H9 (cell line): Measurements from ENCODE around the gene GPC1. TPM values are rescaled to one million over a fixed set of nuclear protein-coding genes. Genes with fewer than 3 reads are reported as not detected.

Source experiments
- DNase-seq: peaks from one replicate; pipeline ENCODE4 v3.0.0-alpha.2; 2017
- H2AFZ ChIP-seq: one replicate; pipeline ENCODE4 v1.6.1; 2013; ENCODE audit warnings: mild to moderate bottlenecking, low read length, control low read depth, moderate library complexity
- H2AK5ac ChIP-seq: 2 replicates; pipeline ENCODE4 v1.6.1; 2013; ENCODE audit warnings: low read length, control low read depth, mixed read lengths; ENCODE audit not compliant: insufficient read length
- H2BK120ac ChIP-seq: one replicate; pipeline ENCODE4 v1.6.1; 2013; ENCODE audit warnings: low read depth, mild to moderate bottlenecking, low read length, control low read depth, inconsistent platforms; ENCODE audit not compliant: poor library complexity, severe bottlenecking
- H2BK12ac ChIP-seq: 2 replicates; pipeline ENCODE4 v1.6.1; 2013; ENCODE audit warnings: low read length, control low read depth, mixed read lengths, low read depth; ENCODE audit not compliant: insufficient read length
- H2BK15ac ChIP-seq: 2 replicates; pipeline ENCODE4 v1.6.1; 2013; ENCODE audit warnings: low read depth, low read length, control low read depth
- H2BK20ac ChIP-seq: one replicate; pipeline ENCODE4 v1.6.1; 2013; ENCODE audit warnings: low read depth, mild to moderate bottlenecking, low read length, control low read depth, inconsistent platforms; ENCODE audit not compliant: poor library complexity, severe bottlenecking
- H2BK5ac ChIP-seq: 2 replicates; pipeline ENCODE4 v1.6.1; 2013; ENCODE audit warnings: low read length, control low read depth, mixed read lengths; ENCODE audit not compliant: insufficient read length
- H3K14ac ChIP-seq: 2 replicates; pipeline ENCODE4 v1.6.1; 2013; ENCODE audit warnings: low read length, control low read depth; ENCODE audit not compliant: insufficient read depth
- H3K18ac ChIP-seq: 2 replicates; pipeline ENCODE4 v1.6.1; 2013; ENCODE audit warnings: low read depth, mild to moderate bottlenecking, mixed read lengths, low read length, control low read depth; ENCODE audit not compliant: insufficient read length
- H3K23ac ChIP-seq: 2 replicates; pipeline ENCODE4 v1.6.1; 2013; ENCODE audit warnings: low read length, control low read depth, mixed read lengths, low read depth; ENCODE audit not compliant: insufficient read length
- H3K23me2 ChIP-seq: 2 replicates; pipeline ENCODE4 v1.6.1; 2013; ENCODE audit warnings: low read depth, mild to moderate bottlenecking, mixed read lengths, low read length, control low read depth; ENCODE audit not compliant: insufficient read length, poor library complexity, severe bottlenecking
- H3K27ac ChIP-seq: 2 replicates; pipeline ENCODE4 v1.5.1; 2013; ENCODE audit warnings: low read length, control low read depth, mixed read lengths, low read depth; ENCODE audit not compliant: insufficient read length
- H3K27me3 ChIP-seq: 2 replicates; pipeline ENCODE4 v1.6.1; 2013; ENCODE audit warnings: low read length, control low read depth, inconsistent platforms; ENCODE audit not compliant: insufficient read depth
- H3K4ac ChIP-seq: 2 replicates; pipeline ENCODE4 v1.6.1; 2013; ENCODE audit warnings: low read depth, mild to moderate bottlenecking, control low read depth, inconsistent platforms, low read length, moderate library complexity
- H3K4me1 ChIP-seq: 2 replicates; pipeline ENCODE4 v1.6.1; 2013; ENCODE audit warnings: low read length, control low read depth, inconsistent platforms; ENCODE audit not compliant: insufficient read depth
- H3K4me2 ChIP-seq: 2 replicates; pipeline ENCODE4 v1.6.1; 2013; ENCODE audit warnings: low read length, control low read depth, mixed read lengths; ENCODE audit not compliant: insufficient read length, insufficient read depth
- H3K56ac ChIP-seq: 2 replicates; pipeline ENCODE4 v1.6.1; 2013; ENCODE audit warnings: low read depth, mild to moderate bottlenecking, mixed read lengths, low read length, control low read depth; ENCODE audit not compliant: insufficient read length
- H3K79me1 ChIP-seq: 2 replicates; pipeline ENCODE4 v1.6.1; 2013; ENCODE audit warnings: low read depth, mild to moderate bottlenecking, moderate library complexity, low read length, control low read depth, inconsistent platforms; ENCODE audit not compliant: insufficient read depth, poor library complexity, severe bottlenecking
- H3K79me2 ChIP-seq: 2 replicates; pipeline ENCODE4 v1.6.1; 2013; ENCODE audit warnings: low read length, control low read depth, inconsistent platforms; ENCODE audit not compliant: insufficient read depth
- H3K9ac ChIP-seq: 2 replicates; pipeline ENCODE4 v1.6.1; 2013; ENCODE audit warnings: low read length, control low read depth, mixed read lengths; ENCODE audit not compliant: insufficient read length; ENCODE audit errors: extremely low read depth
- H3K9me3 ChIP-seq: one replicate; pipeline ENCODE4 v1.6.1; 2013; ENCODE audit warnings: low read depth, low read length, inconsistent platforms; ENCODE audit not compliant: control insufficient read depth
- H3T11ph ChIP-seq: one replicate; pipeline ENCODE4 v1.6.1; 2013; ENCODE audit warnings: mild to moderate bottlenecking, low read length, control low read depth, inconsistent platforms
- H4K20me1 ChIP-seq: one replicate; pipeline ENCODE4 v1.6.1; 2013; ENCODE audit not compliant: control insufficient read depth, insufficient read length, insufficient read depth
- H4K5ac ChIP-seq: 2 replicates; pipeline ENCODE4 v1.6.1; 2013; ENCODE audit warnings: low read depth, mild to moderate bottlenecking, mixed read lengths, low read length, control low read depth; ENCODE audit not compliant: insufficient read length
- H4K8ac ChIP-seq: replicated peaks from 2 replicates; pipeline ENCODE4 v1.6.1; 2013; ENCODE audit warnings: low read length, control low read depth, mixed read lengths, low read depth; ENCODE audit not compliant: insufficient read length
- H4K91ac ChIP-seq: 2 replicates; pipeline ENCODE4 v1.6.1; 2013; ENCODE audit warnings: low read depth, mild to moderate bottlenecking, moderate library complexity, mixed read lengths, low read length, control low read depth; ENCODE audit not compliant: insufficient read length
- H3K27ac Mint-ChIP-seq, 3 experiments: 2 replicates in 2 of 3; 3 replicates in 1 of 3; pipeline ENCODE4 v1.8.0; 2020 to 2021; ENCODE audit warnings: mixed read lengths in 3 of 3, mild to moderate bottlenecking in 1 of 3, moderate library complexity in 1 of 3
- H3K27me3 Mint-ChIP-seq: 2 replicates; pipeline ENCODE4 v1.8.0; 2021; ENCODE audit warnings: low read depth, mild to moderate bottlenecking, moderate library complexity, mixed read lengths
- H3K36me3 Mint-ChIP-seq, 3 experiments: 2 replicates in 2 of 3; 3 replicates in 1 of 3; pipeline ENCODE4 v1.8.0; 2020 to 2021; ENCODE audit warnings: low read depth in 3 of 3, mixed read lengths in 3 of 3; ENCODE audit not compliant: insufficient read depth in 1 of 3
- H3K4me1 Mint-ChIP-seq, 2 experiments: 2 replicates each; pipeline ENCODE4 v1.8.0; 2020; ENCODE audit warnings: mixed read lengths in 2 of 2
- H3K4me3 Mint-ChIP-seq, 2 experiments: 2 replicates in 1 of 2; 3 replicates in 1 of 2; pipeline ENCODE4 v1.8.0; 2020 to 2021; ENCODE audit warnings: mild to moderate bottlenecking in 2 of 2, mixed read lengths in 2 of 2, moderate library complexity in 1 of 2
- H3K9me3 Mint-ChIP-seq, 2 experiments: 2 replicates in 1 of 2; 3 replicates in 1 of 2; pipeline ENCODE4 v1.8.0; 2020; ENCODE audit warnings: mild to moderate bottlenecking in 2 of 2, mixed read lengths in 2 of 2, moderate library complexity in 1 of 2
- WGBS: extraction: QIAGEN DNeasy Blood & Tissue Kit; methylation state at CpG from one replicate; pipeline ENCODE4 v1.1.7; 2013; ENCODE audit warnings: missing lambda C conversion rate, low lambda C conversion rate, mixed read lengths; ENCODE audit not compliant: insufficient read length; ENCODE audit errors: extremely low coverage; 5-methylcytosine and 5-hydroxymethylcytosine counted together
- total RNA-seq: library from RNA; stranded (reverse); gene quantifications from 2 replicates; pipeline ENCODE4 v1.2.1, GENCODE V29; 2021
- TF ChIP-seq, protein P1 (sequence below): fragments of 200-600 bp; sonication (generic); conservative IDR thresholded peaks from 3 replicates; pipeline ENCODE4 v1.8.0; 2021; ENCODE audit warnings: antibody characterized with exemption, mild to moderate bottlenecking

Gene GPC1
- total RNA-seq, 1 experiment from 2014 or later = 39.4 TPM

GRCh38 chr2:240459401-240460252 is 24.2 kb downstream of the GPC1 start:
- Histone ChIP-seq H3K27ac (no peak overlapping the region), H4K91ac (no peak overlapping the region), H3K23me2 (no peaks in the 10 kb centered on the region), H3K4me1 (peaks cover 2% of the 10 kb centered on the region; the same call in 1 of the 2 replicates), H3K9ac (no peak overlapping the region), H3K18ac (no peak overlapping the region), H3T11ph (no peak overlapping the region), H2BK5ac (no peak overlapping the region), H2BK12ac (no peak overlapping the region), H3K4ac (no peak overlapping the region), H3K4me2 (no peak overlapping the region), H2AFZ (no peak overlapping the region), H3K9me3 (no peaks in the 10 kb centered on the region), H4K5ac (no peak overlapping the region), H4K8ac (no peak overlapping the region), H2BK20ac (no peak overlapping the region), H2BK120ac (no peak overlapping the region), H3K79me1 (no peaks in the 10 kb centered on the region), H3K79me2 (no peaks in the 10 kb centered on the region), H3K56ac (no peak overlapping the region), H2AK5ac (no peak overlapping the region), H4K20me1 (no peaks in the 10 kb centered on the region), H3K14ac (no peak overlapping the region), H3K27me3 (peaks cover 8% of the 10 kb centered on the region; the same call in 1 of the 2 replicates), H2BK15ac (no peak overlapping the region), H3K23ac (no peak overlapping the region)
- Mint-ChIP-seq H3K4me3 (no peak overlapping the region), H3K36me3 (peaks cover 0 to 15% (median 12%) of the 10 kb centered on the region in 3 experiments; a peak in 6 of 7 replicates), H3K27ac (no peak overlapping the region), H3K9me3 (no peaks in the 10 kb centered on the region), H3K4me1 (peaks cover 22 to 30% of the 10 kb centered on the region in 2 experiments), H3K27me3 (peaks cover 19% of the 10 kb centered on the region)
- no peak for DNase-seq
- TF ChIP-seq, protein P1, sequence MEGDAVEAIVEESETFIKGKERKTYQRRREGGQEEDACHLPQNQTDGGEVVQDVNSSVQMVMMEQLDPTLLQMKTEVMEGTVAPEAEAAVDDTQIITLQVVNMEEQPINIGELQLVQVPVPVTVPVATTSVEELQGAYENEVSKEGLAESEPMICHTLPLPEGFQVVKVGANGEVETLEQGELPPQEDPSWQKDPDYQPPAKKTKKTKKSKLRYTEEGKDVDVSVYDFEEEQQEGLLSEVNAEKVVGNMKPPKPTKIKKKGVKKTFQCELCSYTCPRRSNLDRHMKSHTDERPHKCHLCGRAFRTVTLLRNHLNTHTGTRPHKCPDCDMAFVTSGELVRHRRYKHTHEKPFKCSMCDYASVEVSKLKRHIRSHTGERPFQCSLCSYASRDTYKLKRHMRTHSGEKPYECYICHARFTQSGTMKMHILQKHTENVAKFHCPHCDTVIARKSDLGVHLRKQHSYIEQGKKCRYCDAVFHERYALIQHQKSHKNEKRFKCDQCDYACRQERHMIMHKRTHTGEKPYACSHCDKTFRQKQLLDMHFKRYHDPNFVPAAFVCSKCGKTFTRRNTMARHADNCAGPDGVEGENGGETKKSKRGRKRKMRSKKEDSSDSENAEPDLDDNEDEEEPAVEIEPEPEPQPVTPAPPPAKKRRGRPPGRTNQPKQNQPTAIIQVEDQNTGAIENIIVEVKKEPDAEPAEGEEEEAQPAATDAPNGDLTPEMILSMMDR = no peak
- WGBS = no CpG with 5 or more reads among the region's 23 CpGs
